NCI-H524 treated with DMSO at 0.1 percent for 48 hours (cell line): ENCODE data around the gene WDR72.
"Not testable (repeated sequence)": the region's sequence is repeated elsewhere in the genome, so short reads cannot be mapped to it uniquely, and the experiment has no call there.

Experiments
- DNase-seq: peaks from one replicate; lab custom pipeline; 2025; lab: John Stamatoyannopoulos, UW

Gene WDR72

DNA sequence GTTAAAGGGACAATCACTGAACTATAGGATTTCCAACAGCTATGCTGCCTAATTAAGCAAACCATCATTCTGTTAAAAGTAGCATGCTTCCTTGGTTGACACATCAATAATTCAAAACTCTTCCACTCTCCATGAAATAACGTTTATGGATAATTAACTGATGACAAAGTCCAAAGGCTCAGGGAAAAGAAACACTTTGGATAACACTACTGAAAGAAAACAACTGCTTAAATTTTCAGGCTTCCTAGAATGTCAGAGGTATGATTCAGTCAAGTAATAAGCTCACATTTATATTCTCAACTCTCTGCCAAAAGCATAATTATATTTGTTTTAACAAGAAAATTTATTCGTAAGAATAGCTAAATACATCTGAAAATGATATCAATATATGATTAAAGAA is 49.6 kb downstream of the WDR72 start:
- DNase-seq: no peak

DNA sequence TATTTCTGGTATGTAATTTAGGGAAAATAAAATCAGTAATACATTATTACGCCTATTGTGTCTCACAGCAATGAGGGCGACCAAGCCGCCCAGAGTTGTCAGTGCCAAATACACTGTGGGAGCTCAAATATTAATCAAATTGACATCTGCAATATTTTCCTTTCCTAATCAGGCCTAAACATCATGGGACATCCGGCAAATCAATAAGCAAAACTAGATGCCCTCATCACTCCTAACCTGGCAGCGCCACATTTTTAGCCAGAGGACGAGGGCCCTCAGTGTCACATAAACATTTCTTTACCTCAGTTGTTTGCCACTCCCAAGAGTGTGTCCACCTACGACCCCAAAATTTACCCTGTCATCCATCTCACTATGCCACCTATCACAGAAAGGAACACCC is 64.1 kb downstream of the WDR72 start:
- DNase-seq: no peak

DNA sequence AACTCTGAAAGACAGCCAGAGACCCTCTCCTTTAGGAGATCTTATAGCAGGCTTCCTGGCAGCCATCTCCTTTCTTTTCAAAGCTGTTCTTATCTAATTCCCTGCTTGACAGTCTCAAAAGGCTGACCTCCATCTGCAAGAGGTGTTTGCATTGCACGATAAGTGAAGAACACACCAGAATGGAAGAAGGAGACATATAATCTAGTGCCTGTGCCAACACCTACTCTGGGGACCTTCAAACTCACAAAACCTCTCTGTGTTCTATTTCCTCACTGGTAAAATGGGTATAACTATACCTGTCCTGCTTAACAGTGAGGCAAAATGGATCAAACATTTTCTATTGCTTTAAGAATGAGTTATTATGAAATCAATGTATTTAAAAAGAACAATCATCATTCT is 65.0 kb downstream of the WDR72 start:
- no peak for DNase-seq

DNA sequence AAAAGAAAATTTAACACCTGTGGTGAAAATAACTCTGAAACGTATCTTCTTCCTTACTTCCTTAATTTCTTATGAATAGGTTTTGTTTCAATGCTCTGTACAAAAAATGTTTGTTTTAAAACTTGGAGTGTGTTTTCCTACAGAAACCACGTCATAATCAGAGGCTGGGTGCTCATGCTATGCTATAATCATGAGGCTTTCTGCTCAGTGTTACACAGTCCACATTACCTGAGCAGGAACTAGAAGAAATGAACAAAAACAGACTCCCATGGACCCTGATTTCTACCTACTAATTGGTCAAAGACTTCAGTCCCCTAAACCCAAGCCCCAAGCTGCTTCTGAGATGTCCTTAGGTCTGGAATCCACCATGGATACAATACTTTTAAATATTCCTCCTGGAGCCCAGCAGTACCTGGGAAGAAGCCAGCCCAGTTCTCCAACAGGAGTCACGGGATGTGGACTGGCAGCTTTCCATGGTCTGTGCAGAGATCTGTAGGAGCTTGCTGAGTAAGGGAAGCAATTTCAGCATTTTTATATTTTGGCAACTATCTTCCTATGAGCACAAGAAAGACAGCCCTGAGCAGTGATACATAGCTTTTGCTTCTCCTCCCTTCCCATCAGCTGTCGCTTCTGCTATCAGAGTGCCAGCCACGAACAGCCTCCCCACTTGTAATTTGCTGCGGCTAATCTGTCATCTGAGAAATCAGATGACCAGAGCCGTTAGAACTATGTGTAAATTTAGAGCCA is 65.6 kb downstream of the WDR72 start:
- no peak for DNase-seq

DNA sequence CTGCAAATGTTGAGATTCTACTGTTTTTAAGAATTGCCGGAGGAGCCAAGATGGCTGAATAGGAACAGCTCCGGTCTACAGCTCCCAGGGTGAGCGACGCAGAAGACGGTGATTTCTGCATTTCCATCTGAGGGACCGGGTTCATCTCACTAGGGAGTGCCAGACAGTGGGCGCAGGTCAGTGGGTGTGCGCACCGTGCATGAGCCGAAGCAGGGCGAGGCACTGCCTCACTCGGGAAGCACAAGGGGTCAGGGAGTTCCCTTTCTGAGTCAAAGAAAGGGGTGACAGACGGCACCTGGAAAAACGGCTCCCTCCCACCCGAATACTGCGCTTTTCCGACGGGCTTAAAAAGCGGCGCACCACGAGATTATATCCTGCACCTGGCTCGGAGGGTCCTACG is 75.3 kb downstream of the WDR72 start:
- DNase-seq: not testable (repeated sequence)

DNA sequence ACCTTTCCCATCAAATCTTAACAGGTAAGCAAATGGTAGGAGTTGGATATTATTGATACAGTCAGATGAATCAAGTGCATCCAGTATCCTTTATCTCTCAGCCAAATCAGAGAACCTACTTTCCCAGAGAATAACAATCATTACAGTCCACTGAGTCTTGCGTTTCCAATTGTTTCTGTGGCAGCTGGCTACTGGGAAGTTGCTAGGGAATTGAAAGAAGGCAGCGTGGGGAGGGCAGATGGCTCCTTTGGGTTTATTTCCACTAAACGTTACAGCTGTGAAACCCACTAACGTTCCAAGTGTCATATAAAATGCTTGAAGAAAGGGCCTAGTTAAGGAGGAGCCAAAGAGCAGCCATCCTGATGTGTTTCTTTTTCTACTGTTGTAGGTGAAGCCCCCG is 78.4 kb downstream of the WDR72 start:
- peak; percentile 44 for DNase-seq

DNA sequence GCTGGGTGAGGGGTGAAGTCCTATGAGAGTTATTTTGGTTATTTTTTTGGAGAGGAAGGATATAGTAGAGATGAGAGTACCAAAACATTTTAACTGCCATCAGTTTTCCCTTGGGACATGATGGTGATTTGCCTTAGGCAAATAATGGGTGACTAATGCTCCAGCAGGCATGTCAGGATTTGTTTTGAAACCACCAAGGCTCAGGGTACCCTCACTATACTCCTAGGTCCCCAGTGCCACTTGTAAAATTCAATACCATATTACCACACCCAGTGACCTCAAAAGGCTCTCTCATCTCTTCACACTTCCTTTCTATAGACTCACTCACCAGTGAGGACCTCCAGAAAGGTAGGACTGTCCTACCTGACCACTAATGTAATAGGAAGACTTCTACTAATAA is 83.6 kb downstream of the WDR72 start:
- DNase-seq: no peak

DNA sequence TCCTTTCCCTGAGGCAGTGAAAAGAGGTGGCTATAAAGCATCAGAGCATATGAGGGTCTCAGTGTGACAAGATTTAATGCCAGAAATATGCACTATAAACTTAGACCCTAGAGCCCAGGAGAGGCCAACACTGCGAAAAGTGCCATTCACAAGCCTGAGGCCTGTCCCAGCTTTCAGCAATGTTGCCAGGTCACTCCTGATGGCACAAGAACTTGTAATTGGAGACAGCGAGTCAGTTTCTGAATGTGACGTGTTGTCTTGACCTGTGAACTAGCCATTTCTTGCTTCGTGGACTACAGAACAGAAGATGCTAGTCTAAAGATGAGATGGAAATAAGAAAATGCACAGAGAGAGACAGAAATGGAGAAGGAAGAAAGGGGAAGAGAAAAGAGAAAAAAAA is 87.9 kb downstream of the WDR72 start:
- no peak for DNase-seq

DNA sequence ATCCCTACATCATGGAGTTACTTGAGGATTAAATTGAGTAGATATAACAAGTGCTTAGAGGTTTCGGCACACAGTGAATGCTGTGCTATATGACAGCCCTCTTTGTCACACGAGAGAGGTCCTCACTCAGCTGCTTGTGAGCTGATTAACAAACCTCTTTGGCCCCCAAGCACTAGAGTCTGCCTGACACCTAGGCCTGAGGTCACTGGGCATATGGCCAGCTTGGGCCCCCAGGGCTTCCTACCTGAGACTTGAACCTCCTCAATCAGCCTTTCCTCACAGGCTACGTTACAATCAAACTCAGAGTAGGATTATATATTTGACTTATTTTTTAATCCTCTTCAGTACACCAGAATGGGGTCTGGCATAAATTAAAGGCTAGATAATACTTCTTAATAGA is 88.8 kb downstream of the WDR72 start:
- DNase-seq: peak; percentile 89

DNA sequence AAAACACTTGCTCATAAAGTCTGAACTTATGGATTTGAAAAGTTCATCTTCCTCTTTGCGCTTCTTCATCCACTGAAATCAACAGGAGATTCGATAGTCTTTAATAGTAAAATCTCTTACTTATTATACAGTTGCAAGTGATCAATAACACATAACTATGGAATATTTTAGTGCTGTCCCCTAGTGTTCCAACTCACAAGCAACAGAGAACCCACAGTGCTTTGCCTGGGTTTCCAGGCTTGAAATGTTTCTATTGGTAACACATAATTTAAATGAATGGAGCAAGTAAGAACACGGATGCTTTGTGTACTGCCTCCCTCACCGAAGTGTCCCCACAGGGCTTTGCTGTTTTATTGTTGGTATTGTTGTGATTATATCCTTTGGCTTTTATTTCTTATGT is 93.5 kb downstream of the WDR72 start:
- DNase-seq: no peak

DNA sequence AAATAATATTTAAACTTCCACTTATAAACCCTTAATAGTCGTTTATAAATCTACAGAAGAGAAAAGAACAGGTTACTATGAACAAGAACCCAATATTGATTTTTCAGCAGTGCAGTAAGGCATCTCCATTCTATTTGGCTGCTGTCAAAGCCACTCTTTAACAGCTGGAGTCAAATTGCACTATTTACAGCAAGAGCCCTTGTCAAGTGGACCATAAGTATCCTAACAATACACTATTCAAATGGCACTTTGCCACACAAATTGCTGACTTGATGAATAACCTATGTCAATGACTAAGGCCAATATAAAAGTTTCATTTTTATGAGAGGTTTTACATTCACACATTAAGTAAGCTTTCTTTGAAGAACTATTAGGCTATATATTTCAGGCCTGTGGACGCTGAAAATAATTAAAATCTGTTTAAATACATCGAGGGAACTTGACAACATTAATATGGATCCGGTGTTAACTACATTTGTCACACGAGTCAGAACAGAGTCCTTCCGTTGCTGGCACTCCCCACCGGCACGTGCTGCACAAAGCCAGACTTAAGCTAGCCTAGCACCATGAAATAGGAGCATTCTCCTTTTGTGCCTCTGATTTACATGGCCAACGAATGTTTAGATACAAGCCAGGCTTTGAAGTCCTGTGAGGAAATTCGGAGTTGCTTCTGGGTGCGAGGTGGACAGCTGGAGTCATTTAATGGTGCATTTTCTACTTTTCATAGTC is 100.5 kb downstream of the WDR72 start:
- DNase-seq: peak; percentile 87

DNA sequence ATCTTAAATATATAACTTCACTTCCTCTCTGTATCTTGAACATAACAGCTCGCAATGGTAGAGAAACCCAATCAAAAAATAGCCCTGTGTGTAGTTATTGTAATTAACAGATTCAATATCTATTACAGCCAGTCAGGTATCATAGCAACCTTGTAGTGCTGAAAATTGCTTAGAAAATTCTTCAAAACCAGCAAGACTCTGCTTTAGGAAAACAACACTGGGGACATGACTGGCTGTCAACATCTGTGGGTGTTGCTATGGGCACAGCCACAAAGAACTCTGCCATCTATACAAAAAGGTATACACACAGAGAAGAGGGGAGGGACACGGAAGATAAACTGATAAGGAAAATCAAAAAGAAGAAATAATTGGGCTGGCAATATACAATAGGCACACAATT is 101.2 kb downstream of the WDR72 start:
- DNase-seq: no peak

DNA sequence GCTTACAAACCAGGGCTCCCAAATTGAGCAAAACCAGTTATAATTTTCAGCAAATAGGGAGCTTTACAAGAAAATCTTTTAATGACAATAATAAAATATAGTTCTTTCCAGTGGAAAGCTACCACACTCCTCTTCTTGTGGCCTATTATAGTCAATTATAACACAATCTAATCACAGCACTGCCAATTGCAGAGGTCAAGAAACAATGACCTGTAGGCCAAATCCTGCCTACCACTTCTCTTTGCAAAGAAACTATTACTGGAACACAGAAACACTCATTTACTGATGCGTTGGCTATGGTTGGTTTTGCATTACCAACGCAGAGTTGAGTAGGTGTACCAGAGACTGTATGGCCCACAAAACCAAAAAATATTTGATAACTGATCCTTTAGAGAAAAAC is 110.5 kb downstream of the WDR72 start:
- DNase-seq: no peak

DNA sequence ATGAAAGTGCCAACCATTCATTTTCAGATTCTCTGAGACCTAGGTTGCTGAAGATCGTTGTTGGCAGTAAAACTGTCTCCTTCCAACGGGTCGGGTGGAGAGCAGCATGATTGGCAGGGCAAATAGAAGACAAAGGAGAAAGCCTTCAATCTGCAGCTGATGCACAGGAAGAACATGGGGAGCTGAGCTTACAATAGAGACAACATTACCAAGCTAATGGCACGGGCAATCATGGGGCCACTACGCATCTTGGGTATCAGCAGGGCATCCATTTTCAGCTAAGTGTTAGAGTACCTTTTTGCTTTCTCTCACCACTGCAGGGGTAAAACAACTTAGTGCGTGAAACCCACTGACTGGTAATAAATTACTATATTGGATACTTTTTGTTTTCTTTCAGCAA is 114.8 kb downstream of the WDR72 start:
- DNase-seq: no peak

DNA sequence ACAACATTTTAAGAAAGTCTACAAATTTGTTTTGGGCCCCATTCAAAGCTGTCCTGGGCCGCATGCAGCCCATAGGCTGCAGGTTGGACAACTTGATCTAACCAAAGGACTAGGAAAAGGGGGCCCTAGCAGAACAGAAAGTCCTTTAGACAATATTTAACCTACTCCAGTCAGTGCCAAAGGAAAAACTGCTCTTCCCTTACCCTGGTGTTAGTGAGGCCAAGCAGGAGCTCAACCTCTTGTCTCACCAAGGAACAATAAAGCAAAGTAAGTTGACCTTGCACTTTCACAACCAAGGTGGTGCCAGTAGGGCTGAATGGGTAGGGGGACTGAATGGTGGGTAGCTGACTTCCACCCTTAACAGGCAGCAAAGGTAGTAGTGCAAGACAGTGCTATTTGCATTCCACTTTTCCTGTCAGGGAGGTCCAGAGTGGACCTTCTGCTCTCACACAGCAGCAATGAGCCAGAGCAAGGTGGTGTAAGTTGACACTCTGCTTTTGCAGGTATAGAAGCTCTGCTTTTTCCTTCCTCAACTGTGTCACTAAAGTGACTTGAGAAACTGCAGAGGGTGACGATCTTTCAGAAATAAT is 124.9 kb downstream of the WDR72 start:
- DNase-seq: no peak

DNA sequence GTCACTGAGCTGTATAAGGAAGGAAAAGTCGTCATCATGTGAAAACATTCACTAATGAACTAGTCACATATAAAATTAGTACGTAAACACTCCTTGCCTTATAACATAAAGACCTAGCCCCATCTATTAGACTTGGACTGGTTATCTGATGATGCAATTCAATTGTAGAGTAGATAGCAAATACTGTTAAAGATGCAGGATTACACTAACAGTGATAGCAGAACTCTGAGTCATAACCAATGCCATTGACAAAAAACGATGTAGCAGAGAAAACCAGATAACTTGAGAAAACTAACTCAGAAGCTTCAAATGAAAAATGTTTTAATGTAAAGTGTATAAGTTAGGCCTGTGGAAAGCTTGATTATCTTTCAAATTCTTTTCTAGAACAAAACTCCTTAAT is 132.2 kb downstream of the WDR72 start:
- DNase-seq: no peak

DNA sequence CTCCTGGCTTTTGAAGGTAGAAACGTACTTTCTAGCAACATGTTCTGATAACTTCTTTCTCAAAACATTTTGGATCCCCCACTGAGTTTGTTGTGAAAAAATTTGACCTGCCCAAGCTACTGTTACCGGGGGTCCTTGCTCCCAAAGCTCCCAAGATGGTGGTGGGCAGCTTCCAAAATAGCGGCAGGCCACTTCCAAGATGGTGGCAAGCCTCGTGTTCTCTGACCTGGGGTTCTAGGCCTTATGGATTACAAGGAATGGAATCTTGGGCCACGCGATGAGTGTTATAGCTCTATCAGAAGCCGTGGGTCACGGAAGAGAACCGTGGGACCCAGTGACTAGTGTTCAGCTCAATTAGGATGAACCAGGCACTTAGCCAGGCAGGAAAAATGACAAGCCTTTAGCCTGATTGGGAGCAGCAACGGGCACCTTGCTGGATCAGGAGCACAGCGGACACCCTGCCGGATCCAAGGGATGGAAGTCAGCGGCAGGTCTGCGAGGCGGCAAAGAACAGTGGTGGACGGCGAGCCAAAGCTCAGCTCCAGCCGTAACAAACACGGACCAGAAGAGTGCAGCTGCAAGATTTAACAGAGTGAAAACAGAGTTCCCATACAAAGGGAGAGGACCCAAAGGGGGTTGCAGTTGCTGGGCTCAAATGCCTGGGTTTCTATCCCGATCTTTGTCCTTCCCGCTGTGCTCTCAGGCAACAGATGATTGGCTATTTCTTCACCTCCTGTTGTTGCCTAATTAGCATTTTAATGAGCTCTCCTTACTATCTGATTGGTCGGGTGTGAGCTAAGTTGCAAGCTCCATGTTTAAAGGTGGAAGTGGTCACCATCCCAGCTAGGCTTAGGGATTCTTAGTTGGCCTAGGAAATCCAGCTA is 133.3 kb downstream of the WDR72 start:
- DNase-seq: no peak

DNA sequence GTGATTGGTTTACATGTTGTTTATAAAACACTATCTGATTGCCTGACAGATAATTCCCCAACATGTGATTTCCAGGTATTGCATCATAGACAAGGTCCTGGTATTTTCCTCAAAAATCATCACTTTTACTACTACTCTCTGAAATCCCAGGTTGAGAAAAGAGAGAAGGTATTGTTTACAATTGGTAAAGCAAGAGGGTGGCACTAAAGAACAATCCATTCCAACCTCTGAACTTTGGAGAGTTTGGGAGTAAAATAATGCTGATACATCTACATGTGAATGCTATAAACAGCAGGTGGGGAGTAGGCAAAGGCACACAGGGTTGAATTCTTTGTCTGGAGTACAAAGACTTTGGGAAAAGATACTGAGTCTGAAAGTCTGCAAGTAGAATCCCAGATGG is 134.2 kb downstream of the WDR72 start:
- no peak for DNase-seq

DNA sequence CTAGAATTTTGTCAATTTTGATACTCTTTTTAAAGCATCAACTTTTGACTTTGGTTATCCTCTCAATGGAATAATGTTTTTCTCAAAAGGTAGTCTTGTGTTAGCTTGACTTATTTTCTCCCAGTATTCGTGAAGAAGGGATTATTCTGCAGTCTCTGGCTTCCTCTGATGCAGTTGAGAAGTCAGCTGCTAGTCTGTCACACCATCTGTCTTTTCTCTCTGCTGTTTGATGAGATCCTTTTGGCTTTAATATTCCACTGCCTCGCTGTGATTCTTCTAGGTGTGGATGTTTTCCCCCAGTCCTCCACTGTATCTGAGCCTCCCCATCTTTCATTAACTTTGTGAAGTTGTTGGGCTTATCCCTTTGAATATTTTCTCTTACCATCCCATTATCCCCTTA is 141.0 kb downstream of the WDR72 start:
- peak; percentile 80 for DNase-seq

DNA sequence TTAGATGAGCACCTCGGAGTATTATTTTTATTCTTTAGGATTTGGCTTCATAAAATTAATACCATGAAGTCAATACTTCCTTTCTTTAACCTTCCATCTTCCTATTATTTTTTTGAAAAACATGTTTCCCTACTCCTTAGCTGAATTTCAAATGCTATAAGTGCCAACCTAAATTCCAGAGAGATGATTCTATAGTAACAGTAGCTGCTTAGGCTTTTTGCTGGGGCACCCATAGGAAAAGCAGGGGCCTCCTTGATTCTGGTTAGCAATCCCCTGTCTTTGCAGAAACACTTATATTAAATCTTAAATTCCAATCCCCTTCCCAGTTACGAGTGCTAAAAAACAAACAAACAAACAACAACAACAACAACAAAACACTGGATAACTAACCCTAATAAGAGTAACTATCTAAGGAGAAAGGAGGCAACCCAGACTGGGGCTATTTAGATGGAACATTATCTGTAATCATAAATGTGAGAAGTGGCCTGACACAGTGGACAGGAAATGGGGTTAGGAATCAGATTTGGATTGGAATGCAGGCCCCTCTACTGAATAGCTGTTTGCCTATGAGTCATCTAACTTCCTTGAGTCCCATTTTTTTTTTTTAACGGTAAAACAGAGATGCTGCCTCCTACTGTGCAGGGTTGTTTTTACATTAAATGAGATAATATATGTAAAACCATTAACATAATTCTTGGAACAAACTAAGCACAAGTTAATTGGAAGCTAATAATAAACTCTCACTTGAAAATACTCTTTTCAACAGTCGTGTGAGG is 148.1 kb downstream of the WDR72 start:
- DNase-seq: no peak

DNA sequence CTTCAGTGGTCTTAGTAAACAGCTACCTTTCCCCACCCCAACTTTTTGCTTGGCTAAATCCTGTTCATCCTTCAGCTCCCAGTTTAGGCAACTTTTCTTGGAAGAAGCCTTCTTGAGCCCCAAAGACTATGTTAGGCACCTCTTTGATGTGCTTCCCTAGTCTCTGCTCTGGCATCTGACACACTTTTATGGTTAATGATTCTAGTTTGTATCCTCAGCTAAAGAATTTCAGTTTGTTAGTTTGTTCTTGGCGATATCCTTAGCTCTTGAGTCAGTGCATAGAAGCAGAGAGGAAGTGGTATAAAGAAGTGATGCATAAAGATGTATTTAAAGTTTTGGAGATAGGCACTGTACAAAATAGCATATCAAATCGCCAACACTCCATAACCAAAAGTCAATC is 168.4 kb downstream of the WDR72 start:
- DNase-seq: no peak

DNA sequence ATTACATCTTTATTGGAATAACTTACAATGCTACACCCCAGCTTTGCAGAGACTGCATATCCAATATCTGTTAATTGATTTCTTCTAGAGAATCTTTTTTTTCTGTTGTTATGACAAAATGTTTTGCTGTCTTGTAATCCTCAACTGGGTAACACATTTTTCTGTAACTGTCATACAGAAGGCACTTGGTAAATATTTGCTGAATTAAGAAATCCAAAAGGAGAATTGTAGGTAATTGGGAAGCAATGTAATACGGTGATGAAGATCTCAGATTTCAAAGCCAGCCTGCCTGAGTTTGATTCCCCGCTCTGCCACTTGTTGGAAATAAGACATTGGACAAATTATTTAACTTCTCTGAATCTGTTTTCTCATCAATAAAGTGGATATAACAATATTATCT is 169.1 kb downstream of the WDR72 start:
- DNase-seq: no peak
